A673 (cell line): Measurements from ENCODE around the gene PIGQ.

Experiments
- EZH2 ChIP-seq: fragments of 200-600 bp; sonication (generic); IDR thresholded peaks from 2 replicates; pipeline ENCODE4 v1.6.1; 2017; ENCODE audit warnings: borderline replicate concordance, low read depth, mild to moderate bottlenecking, mixed read lengths, antibody characterized with exemption, low read length; ENCODE audit not compliant: poor library complexity, severe bottlenecking
- TF ChIP-seq, protein P1 (sequence below): fragments of 300-800, 200-600 bp; sonication (generic); conservative IDR thresholded peaks from 2 replicates; pipeline ENCODE4 v1.5.1; 2017; ENCODE audit warnings: low read depth, mild to moderate bottlenecking, antibody characterized with exemption, low read length, moderate library complexity, mixed read lengths

DNA sequence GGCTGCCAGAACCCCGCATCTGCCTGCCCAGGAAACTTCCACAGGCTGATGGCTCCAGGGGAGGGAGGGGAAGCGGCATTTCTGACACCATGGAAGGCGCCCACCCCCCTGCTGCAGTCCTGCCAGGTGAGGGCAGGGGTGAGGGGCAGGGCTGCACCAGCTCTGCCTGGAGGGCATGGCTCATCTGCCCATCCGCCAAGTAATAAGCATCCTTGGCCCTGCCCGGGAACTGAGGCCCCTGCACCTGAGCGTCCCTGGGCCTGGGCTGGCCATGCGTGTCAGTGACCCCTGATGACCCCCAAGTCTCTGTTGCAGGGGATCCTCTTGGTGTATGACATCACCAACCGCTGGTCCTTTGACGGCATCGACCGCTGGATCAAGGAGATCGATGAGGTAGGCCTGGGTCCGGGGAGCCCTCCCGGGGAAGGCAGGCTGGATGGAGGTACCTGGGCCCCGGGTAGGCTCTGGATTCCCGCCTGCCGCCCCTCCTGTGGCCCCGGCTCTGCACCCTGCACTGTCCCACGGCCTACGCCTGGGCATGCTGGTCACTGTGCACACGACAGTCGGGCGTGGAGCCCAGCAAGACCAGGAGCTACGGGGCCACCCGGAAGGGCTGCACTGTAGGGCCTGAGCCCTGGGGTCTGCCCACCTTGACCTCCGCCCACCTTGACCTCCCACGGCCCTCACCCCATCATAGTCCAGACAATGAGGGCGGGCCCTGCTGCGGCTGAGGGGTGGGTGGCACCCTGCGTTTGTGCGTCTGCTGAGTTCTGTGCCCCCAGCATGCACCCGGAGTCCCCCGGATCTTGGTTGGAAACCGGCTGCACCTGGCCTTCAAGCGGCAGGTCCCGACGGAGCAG lies 55.6 kb downstream of the PIGQ start:
- TF ChIP-seq, protein P1, sequence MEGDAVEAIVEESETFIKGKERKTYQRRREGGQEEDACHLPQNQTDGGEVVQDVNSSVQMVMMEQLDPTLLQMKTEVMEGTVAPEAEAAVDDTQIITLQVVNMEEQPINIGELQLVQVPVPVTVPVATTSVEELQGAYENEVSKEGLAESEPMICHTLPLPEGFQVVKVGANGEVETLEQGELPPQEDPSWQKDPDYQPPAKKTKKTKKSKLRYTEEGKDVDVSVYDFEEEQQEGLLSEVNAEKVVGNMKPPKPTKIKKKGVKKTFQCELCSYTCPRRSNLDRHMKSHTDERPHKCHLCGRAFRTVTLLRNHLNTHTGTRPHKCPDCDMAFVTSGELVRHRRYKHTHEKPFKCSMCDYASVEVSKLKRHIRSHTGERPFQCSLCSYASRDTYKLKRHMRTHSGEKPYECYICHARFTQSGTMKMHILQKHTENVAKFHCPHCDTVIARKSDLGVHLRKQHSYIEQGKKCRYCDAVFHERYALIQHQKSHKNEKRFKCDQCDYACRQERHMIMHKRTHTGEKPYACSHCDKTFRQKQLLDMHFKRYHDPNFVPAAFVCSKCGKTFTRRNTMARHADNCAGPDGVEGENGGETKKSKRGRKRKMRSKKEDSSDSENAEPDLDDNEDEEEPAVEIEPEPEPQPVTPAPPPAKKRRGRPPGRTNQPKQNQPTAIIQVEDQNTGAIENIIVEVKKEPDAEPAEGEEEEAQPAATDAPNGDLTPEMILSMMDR, result no peak
- TF ChIP-seq EZH2, result no peak
